Mucosa of rectum (tissue), 2 donors: ENCODE measurements around the gene EMILIN2.
A peak's percentile ranks its signal among the peaks of the same experiment; 100 is the strongest.
"Not testable (repeated sequence)": the region's sequence is repeated elsewhere in the genome, so short reads cannot be mapped to it uniquely, and the experiment has no call there.

Source experiments
- H3K27ac ChIP-seq, 2 donors: one replicate each; pipeline ENCODE4 v1.7.0; 2013; ENCODE audit warnings: inconsistent platforms in 2 of 2, low read depth in 2 of 2, low read length in 2 of 2
- H3K27me3 ChIP-seq, 2 donors: one replicate each; pipeline ENCODE4 v1.7.0; 2013; ENCODE audit warnings: low read length in 2 of 2; ENCODE audit not compliant: control insufficient read depth in 2 of 2, insufficient read depth in 2 of 2
- H3K36me3 ChIP-seq, 2 donors: one replicate each; pipeline ENCODE4 v1.7.0; 2013; ENCODE audit warnings: low read length in 2 of 2; ENCODE audit not compliant: control insufficient read depth in 2 of 2, insufficient read depth in 2 of 2
- H3K4me1 ChIP-seq, 2 donors: one replicate each; pipeline ENCODE4 v1.7.0; 2013; ENCODE audit warnings: low read length in 2 of 2, mild to moderate bottlenecking in 1 of 2; ENCODE audit not compliant: control insufficient read depth in 2 of 2, insufficient read depth in 2 of 2
- H3K4me3 ChIP-seq, 2 donors: one replicate each; pipeline ENCODE4 v1.7.0; 2013; ENCODE audit warnings: low read length in 2 of 2
- H3K9ac ChIP-seq, 2 donors: one replicate each; pipeline ENCODE4 v1.7.0; 2013; ENCODE audit warnings: low read length in 2 of 2, low read depth in 1 of 2, mild to moderate bottlenecking in 1 of 2
- H3K9me3 ChIP-seq, 2 donors: one replicate each; pipeline ENCODE4 v1.7.0; 2013; ENCODE audit warnings: low read length in 2 of 2; ENCODE audit not compliant: control insufficient read depth in 2 of 2
- donor health status: healthy.
- donor health status: Normal muscosa, but diverticular disease.

Gene EMILIN2

DNA sequence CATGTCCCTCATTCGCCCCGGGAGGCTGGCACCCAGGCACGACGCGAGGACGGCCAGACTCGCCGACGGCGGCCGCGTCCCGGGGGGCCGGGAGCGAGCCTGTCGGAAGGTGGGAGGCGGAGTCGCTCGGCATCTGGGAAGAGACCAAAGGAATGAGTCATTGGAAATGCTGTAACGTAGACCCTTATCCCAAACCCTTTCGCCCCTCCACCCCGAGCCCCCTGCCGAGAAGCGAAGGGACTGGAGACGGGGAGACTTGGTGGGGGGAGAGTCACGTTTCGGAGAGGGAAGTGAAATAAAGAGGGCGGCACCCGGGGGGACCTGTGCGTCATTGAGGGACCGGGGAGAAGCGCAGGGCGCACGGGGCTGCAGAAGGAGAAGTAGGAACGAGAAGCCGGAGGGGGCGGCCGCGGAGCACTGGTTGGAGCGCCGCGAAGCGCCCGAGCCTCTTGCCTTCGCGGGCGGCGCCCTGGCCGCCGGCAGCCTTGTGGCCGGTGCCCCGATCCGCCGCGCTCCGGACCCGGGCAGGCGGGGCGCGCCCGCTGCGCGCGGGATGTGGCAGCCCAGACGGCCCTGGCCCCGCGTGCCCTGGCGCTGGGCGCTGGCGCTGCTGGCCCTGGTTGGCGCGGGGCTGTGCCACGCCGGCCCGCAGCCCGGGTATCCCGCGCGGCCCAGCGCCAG is at the start of gene EMILIN2:
TSS of gene EMILIN2 (plus strand) at position 371 of the 681 bp plus-strand sequence. CDS start at position 554, 183 bp downstream.
- Histone ChIP-seq H3K4me1 (peaks cover 8 to 10% of the 10 kb centered on the region in 2 donors), H3K36me3 (no peaks in the 10 kb centered on the region), H3K27me3 (peaks cover 19 to 31% of the 10 kb centered on the region in 2 donors), H3K27ac (peak within 1 kb of the TSS; percentile 58 to 62), H3K9me3 (no peaks in the 10 kb centered on the region), H3K9ac (peak within 1 kb of the TSS in 1 of 2 donors; percentile 43), H3K4me3 (peak within 1 kb of the TSS; percentile 53 to 59)

DNA sequence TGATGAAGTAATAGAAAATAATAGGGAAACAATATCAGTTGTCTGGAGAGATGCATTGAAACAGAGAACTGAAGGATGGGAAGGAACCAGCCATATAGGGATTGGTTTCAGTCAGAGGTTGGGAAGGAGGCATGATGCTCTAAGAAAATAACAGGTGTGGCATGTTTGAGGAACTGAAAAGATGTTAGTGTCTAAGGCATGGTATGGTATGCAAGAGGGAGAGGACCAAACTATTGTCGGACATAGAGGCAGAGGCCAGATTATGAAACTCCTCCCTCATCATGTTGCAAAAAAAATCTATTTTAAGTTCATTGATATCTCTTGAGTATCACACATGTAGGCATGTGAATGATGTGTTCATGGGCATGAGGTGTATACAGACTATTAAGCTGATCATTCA is 48.9 kb upstream of the EMILIN2 start:
- Histone ChIP-seq H3K9me3 (no peaks in the 10 kb centered on the region), H3K9ac (no peak overlapping the region), H3K27me3 (no peaks in the 10 kb centered on the region), H3K36me3 (peaks cover 33 to 52% of the 10 kb centered on the region in 2 donors), H3K4me3 (no peak overlapping the region), H3K27ac (no peak overlapping the region), H3K4me1 (no peaks in the 10 kb centered on the region)

- no peaks in the 10 kb centered on the region for H3K4me1 ChIP-seq
- H3K27ac ChIP-seq, result no peak overlapping the region
- peaks cover 33 to 62% of the 10 kb centered on the region in 2 donors for H3K36me3 ChIP-seq
- H3K9me3 ChIP-seq, result no peaks in the 10 kb centered on the region
- no peak overlapping the region for H3K4me3 ChIP-seq
- no peaks in the 10 kb centered on the region for H3K27me3 ChIP-seq
- H3K9ac ChIP-seq, result no peak overlapping the region
These were observed 47.4 kb upstream of the EMILIN2 start for GRCh38 chr18:2799369-2799768.

GRCh38 chr18:2805970-2806943 is 40.5 kb upstream of the EMILIN2 start:
- Histone ChIP-seq H3K4me3 (no peak overlapping the region), H3K36me3 (peaks cover 7 to 31% of the 10 kb centered on the region in 2 donors), H3K9me3 (no peaks in the 10 kb centered on the region), H3K4me1 (no peaks in the 10 kb centered on the region), H3K9ac (no peak overlapping the region), H3K27me3 (no peaks in the 10 kb centered on the region), H3K27ac (no peak overlapping the region)

GRCh38 chr18:2808640-2809039 is 38.2 kb upstream of the EMILIN2 start:
- not testable (repeated sequence) for H3K4me1 ChIP-seq, H3K27me3 ChIP-seq, H3K9ac ChIP-seq, H3K4me3 ChIP-seq, H3K9me3 ChIP-seq, H3K27ac ChIP-seq
- H3K36me3 ChIP-seq, result peaks cover 2 to 18% of the 10 kb centered on the region in 2 donors

GRCh38 chr18:2809666-2810183 is 37.1 kb upstream of the EMILIN2 start:
- H3K9ac ChIP-seq, H3K4me1 ChIP-seq, H3K27ac ChIP-seq, H3K36me3 ChIP-seq, H3K4me3 ChIP-seq, H3K9me3 ChIP-seq, H3K27me3 ChIP-seq: not testable (repeated sequence)

DNA sequence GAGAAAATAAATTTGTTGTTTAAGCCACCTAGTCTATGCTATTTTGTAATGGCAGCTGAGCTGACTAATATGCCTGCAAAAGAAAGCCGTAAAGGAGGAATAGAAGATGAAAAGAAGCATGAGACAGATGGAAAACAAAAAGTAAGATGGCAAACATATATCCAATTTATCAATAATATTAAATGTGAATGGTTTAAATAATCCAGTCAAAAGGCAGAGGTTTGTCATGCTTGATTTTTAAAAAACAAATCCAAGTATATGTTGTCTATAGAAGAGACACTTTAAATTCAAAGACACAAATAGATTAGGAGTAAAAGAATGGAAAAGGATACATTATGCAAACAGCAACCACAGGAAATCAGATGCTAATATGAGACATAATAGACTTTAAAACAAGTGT is 35.4 kb upstream of the EMILIN2 start:
- no peak overlapping the region for H3K4me3 ChIP-seq
- H3K27me3 ChIP-seq, result no peaks in the 10 kb centered on the region
- H3K9ac ChIP-seq, result no peak overlapping the region
- no peak overlapping the region for H3K27ac ChIP-seq
- no peaks in the 10 kb centered on the region for H3K36me3 ChIP-seq
- H3K4me1 ChIP-seq, result no peaks in the 10 kb centered on the region
- H3K9me3 ChIP-seq, result peaks cover 0 to 4% of the 10 kb centered on the region in 2 donors

- Histone ChIP-seq H3K4me1 (no peaks in the 10 kb centered on the region), H3K9ac (no peak overlapping the region), H3K27me3 (no peaks in the 10 kb centered on the region), H3K9me3 (peaks cover 0 to 4% of the 10 kb centered on the region in 2 donors), H3K36me3 (no peaks in the 10 kb centered on the region), H3K4me3 (no peak overlapping the region), H3K27ac (no peak overlapping the region)
These were observed 31.9 kb upstream of the EMILIN2 start for GRCh38 chr18:2814928-2815327.

DNA sequence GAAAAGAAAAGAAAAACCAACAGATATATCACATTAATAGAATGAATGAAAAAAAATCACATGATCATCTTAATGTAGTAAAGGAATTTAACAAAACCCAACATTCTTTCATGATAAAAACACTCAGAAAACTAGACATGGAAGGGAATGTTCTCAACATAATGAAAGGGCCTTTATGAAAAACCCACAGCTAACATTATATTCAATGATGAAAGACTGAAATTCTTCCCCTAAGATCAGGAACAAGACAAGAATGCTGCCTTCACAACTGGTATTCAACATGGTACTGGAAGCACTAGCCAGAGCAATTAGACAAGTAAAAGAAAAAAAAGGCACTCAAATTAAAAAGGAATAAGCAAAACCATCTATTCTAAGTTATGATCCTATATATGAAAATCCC is 28.5 kb upstream of the EMILIN2 start:
- Histone ChIP-seq H3K4me1 (no peaks in the 10 kb centered on the region), H3K4me3 (no peak overlapping the region), H3K9ac (no peak overlapping the region), H3K36me3 (no peaks in the 10 kb centered on the region), H3K9me3 (no peaks in the 10 kb centered on the region), H3K27me3 (no peaks in the 10 kb centered on the region), H3K27ac (no peak overlapping the region)

- Histone ChIP-seq H3K36me3 (no peaks in the 10 kb centered on the region), H3K27me3 (no peaks in the 10 kb centered on the region), H3K4me3 (no peak overlapping the region), H3K9ac (no peak overlapping the region), H3K9me3 (no peaks in the 10 kb centered on the region), H3K27ac (no peak overlapping the region), H3K4me1 (no peaks in the 10 kb centered on the region)
These were observed 25.1 kb upstream of the EMILIN2 start for GRCh38 chr18:2821695-2822094.
